ENCODE results near the gene PITPNB.

The PITPNB gene

DNA sequence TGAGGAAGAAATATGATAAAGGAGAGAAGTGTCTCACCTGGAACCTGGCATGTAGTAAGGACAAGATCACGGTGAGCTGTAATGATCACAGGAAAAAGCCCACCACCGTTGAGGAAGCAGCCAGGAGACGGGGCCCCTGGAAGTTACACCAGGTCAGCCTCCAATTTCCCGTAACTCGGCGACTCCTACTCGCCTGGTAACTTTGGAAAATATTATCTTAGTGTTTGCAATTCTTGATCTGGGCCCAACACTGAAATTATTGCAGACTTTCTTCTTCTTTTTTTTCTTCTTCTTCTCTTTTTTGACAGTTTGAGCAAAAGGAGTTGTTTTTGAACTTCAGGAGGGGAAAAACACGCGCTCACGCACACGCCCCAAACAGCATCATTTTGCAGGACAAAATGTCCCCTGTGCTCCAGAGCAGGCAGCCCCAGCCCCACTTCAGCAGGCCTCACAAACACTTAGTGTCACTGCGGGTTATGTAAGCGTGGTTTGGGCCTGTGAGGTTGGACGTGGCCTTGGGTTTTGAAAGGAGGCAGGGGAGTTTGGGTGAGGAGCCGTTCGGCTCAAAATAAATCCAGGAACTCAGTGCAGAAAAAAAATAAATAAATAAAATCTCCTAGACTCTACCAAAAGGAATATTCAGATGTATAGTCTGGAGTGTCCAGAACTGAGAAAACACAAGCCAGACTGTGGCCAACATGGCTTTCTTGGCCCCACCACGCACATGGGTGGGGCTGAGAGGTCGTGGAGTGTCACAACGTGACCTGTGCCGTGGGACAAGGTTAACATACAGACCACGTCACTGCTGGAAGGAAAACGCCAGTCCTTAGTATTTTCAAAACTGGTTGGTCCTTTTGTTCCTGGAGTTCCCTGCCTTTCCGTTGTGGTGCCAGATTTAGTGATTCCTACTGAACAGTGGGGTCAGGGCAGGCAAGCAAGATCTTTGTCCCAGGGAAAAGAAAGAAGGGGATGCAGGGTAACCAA lies 91.2 kb downstream of the PITPNB start:
- DNase-seq: no peak

DNA sequence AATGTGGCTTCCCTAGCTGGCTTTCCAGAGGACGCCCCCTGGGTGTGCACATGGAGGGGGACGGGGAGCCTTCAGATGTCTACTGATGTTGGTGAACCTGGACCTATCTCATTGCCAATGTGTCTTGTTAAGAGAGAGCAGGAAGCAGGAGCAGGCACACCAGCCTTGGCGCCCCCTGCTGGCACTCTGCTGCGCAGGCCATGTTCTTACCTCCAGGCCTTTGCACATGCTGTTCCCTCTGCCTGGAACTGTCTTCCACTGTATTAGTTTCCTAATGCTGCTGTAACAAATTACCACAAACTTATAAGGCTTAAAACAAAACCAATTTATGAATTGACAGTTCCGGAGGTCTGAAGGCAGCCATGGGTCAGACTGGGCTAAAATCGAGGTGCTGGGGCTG lies 93.9 kb downstream of the PITPNB start:
- DNase-seq: peak; percentile 13

DNA sequence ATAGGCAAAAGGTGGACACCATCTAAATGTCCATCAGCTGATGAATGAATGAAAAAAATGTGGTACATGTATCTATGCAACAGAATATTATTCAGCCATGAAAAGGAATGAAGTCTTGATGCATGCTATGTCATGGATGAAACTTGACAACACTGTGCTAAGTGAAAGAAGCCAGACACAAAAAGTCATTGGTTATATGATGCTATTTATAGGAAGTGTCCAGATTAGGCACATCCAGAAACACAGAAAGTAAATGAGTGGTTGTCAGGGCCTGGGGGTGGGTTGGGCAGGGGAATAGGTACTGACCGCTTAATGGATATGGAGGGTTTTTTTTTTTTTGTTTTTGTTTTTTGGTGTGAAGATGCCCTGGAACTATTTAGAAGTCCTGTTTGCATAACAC lies 95.8 kb downstream of the PITPNB start:
- DNase-seq: no peak

DNA sequence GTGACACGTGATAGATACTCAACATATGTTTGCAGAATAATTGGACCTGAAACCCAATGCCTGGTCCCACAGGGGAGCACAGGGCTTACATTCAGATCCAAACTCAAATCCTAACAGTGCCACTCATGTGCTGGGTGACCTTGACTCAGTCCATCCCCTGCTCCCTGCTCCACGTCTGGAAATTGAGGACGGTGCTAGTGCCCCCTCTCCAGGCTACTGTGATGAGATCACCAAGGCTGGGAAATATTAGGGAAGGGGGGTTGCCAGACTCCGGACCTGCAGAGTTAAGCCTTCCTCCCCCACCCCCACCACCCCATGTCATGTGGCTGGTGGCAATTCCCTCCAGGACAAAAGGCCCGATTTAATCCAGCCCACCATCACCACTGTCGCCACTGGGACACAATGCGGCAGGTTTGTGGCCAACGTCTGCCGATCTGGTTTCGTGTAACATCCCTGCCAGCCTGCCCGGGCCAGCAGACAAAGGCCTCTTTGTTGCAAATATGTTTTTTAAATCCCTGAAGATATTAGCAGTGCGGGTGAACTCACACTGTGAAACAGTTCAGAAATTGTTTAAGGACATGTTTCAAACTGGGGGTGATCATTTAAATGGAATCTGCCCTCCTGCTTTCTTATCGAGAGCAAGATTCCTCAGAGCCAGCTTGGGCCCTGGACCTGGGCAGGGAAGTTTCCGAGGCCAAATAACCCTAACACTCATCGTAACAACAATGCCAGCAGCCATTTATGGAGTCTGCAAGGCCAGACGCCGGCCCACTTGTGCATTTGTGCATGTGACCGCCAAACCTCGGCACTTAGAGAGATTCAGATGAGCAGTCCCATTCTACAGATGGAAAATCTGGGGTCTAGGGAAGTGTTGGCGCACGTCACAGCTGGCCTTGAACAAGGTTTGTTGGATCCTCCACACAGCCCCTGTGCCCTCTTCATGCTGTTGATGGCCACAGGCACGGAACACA lies 97.9 kb downstream of the PITPNB start:
- DNase-seq: no peak

DNA sequence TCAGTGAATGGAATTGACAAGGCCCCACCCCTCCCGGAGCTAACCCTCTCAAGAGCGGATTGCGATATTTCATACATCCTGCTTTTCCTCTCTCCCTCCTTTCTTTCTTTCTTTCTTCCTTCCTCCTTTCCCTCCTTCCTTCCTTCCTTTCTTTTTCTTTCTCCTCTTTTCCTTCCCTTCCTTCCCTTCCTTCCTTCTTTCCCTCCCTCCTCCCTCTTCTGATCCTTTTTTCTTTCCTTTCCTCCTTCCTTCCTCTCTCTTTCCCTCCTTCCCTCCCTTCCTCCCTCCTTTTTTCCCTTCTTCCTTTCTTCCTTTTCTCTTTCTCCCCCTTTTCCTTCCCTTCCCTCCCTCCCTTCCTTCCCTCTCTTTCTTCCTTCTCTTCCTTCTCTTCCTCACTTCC lies 102.5 kb downstream of the PITPNB start:
- DNase-seq: no peak

DNA sequence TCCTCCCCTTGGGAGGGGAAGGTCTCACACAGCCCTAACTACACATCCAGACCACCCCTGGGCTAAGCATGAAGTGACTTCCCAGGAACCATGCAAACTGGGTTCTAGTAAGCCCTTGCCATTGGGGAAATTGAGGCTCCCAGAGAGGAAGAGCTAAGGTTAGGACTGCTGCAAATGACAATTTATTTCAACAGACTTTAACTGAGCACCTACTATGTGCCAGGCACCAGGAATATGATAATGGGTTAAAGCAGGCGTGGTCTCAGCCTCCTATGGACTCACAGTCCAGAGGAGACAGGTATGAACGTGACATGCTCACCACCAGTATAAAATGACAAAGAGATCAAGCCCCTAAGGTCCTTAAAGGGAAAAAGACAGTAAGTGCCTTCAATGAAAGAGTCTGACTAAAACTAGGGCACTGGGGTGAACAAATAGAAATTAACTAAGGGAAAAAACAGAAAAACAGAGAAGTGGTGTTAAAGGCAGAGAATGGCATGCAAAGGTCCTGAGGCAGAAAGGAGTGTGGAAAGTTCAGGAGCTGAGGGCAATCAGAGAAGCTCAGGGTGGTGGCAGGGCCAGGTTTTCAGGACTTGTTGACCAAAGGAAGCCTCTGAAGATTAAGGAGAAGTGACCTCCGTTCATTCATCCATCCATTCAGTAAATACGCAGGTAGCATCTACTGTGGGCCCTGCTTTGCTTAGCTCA lies 103.1 kb downstream of the PITPNB start:
- DNase-seq: no peak

DNA sequence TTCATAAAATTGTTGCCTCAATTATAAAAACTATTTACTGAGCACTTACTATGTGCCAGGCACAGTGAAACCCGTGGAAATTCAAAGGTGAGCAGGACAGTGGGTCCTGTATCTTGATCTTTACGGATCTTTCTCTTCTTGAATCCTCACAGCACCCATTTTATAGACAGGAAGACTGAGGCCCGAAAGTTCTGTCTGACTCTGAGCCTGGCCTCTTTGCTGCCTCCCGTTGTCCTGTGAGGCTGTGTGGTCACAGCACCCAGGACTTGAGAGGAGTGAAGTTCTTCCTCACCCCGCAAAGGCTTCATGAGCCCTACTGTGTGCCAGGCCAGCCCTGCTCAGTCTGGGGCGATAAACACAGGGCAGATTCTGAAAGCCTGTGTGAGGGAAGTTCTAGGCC lies 104.1 kb downstream of the PITPNB start:
- DNase-seq: no peak

DNA sequence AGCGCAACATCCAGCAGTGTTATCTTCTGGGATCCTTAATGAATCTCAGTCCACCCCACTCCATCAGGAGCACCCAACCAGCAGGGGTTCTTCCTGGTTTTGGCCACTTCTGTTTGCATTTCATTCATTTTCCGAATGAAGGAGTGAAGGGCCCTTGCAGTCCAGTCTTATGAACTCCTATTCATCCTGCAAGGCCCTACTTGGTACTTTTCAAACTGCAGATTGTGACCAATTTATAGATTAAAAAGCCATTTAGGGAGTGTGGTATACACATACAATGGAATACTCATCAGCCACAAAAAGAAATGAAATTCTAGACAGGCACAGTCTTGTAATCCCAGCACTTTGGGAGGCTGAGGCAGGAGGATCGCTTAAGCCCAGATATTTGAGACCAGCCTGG lies 107.3 kb downstream of the PITPNB start:
- no peak for DNase-seq

DNA sequence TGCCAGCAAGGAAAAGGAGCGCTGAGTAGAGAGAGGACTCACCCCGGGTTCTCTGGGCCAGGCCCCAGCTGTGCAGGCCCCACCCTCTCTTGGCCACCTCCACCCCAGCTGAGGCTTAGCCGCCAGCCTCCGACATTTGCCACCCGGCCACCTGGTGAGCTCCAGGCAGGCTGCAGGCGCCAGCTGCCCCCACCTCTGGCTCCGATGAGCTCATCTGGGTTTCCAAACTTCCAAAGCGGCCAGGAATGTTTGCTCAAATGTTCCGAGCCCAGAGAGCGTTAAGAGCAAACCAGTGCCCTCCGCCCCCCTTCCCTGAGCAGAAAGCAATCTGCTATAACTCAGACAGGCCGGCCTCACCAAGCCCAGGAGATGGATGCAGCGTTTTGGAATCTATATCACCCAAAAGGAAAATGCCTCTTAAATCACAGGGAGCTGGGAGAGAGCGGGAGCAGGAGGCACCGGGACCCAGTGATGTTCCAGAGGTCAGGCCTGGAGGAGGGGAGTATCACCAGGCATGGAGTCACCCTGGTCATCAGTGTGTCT lies 108.4 kb downstream of the PITPNB start:
- no peak for DNase-seq

DNA sequence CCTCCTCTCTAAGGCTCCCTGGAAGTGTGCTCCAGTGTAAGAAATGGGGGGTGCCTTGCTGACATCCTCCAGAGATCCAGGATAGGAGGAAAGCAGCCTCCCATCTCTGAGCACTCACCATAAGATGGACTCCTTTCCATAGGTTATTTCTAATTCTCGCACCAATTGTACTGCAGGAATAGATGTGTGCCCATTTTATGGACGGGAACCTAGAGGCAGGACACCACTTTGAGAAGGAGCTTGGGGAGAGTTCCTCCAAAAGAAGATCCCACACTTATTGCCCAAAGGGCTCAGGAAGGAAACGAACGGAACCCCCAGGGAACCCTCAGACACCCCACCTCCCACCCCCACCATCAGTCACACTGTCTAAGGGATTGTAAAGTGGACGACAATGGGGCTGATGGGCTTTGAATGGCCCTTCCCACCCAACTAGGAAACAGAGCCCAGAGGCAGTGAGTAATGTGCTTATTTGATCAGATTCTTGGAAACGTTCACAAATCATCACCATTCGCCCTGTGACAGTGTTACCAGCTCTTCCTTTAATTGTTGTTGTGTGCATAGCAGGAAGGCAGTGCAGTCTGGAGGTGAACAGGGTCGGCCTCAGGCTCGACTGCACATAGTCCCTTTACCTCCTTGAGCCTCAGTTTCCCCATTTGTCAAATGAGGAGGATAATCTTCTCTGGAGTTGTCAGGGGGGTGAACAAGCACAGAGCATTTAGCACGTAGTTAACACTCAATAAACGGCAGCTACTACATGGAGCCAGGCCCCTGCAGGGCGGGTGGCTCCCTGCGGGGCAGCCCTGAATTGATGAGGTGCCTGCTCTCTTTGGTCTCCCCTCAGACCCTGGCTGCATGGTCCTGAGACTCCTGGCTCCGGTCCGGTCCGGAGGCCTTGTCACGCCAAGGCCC lies 109.1 kb downstream of the PITPNB start:
- no peak for DNase-seq

DNA sequence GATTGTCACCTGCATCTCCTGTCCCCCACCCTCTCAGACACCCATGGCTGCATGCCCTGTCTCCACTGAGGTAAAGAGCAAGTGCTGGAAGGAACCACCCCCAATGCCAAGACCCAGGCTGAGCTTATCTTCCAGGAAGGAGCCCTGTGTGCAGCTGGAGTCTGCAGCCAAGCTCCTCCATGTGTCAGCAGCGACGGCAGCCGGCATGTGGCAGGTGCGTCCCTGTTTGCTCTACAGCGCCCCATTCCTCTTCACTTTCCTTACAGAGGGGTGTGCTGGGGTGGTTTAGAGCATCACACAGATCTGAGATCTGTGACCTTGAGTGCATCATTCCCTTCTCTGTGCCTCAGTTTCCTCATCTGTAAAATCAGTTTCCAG lies 109.8 kb downstream of the PITPNB start:
- DNase-seq: no peak

DNA sequence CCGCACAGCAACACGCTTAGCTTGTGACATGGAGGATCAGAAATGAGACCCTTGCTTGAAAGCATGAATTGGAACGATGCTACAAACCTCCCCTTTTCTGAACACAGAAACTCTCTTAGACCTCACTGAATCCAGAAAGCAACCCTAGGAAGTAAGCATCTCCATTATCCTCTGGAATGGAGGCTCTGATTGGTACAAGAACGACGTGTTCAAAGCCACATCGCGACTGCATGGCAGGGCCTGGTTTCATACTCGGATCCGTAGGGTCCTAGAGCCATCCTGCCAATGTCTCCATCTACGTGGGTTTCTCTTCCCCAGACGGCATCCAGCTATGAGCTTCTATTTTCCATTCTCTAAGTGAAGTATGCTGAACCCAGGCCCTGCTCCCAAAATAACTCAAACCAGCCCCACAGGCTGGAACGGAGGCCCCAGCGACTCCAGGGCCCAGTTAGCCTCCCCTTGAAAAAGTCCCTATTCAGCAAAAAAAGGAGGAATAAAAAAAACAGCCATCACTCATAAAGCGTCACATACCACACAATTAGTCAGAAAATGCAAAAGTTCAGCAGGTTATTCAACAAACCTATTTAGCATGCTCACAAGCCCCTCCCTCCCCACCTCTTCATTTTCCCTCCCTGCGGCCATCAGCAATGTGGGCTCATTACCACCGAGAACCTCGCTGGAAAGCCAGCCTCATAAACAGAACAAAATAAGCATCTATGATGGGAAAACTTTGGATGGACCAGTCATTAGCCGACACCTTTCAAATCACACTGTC lies 110.4 kb downstream of the PITPNB start:
- no peak for DNase-seq

DNA sequence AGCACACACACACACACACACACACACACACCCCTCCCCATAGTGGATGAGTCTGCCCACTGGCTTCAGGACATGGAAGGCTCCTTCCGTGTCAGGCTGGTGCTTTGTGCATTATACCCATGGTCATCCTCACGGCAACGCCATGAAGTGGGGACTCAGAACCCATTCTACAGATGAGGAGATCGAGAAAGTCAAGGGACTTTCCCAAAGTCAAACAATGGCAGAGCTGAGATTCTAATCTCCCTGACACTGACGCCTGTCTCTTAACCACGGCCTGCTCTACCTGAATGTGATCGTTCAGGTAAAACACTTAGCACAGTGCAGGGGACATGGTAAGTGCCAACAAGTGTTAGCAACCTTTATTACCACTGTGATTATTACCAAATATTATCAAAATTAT lies 113.2 kb downstream of the PITPNB start:
- no peak for DNase-seq

DNA sequence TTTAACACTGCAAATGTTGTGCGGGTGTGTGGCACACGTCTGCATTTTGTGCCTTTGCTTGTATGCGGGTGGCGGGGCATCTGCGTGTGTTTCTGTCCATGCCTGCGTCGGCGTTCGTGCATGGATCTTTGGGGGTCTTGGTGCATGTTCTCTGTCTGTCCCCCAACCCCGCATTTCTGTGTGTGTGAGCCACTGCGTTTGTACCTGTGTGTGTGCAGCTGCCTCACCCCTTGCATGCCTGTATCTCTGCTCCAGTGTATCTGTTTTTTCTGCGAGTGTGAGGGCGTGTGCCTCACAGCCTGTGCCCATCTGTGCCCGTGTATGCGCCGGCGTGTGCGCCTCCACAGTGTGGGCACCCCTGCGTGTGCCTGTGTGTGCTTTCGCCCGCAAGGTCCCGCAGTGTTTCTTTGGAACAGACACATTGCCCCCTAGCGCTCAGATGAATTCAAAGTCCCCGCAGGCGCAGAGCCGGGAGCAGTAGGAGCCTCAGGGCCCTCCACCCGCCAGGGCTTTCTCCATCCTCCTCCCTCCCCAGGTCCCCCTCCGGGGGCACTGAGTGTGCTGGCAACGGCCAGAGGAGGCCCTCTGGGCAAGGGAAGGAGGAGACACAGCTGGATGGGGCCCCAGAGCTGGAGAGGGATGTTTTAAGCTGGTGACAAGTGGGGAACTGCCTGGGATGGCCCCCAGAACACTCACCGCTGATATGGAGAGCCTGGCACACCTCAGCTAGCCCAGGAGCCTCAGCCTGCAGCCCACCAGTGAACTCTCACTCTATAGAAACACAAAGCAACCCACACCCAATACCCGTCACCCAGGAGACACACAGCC lies 114.4 kb downstream of the PITPNB start:
- DNase-seq: peak; percentile 65

DNA sequence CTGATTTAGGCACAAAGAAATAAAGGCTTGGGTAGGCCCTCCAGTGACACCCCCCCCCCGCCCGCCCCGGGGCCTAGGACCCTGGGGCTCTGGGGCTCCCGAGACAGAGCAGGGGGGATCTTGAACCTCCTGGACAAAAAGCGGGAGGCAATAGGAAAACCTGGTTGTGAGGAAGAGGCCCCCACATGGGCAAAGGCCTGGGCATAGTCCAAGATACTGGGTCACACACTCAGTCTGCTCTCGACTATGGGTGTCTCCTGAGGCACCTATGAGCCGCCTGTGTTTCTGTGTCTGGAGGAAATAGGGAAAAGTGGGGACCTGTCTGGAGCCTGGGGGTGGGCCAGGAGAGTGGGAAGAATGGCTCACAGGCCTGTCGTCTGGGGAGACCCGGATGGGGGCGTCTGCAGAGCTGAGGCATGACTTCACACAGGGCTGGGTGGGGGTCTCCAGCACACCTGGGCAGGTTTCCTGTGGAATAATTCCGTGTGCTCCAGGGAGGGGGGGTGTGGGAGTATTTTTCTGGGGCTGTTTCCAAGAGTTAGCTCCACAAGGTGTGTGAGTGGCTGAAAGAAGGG lies 115.1 kb downstream of the PITPNB start:
- no peak for DNase-seq

DNA sequence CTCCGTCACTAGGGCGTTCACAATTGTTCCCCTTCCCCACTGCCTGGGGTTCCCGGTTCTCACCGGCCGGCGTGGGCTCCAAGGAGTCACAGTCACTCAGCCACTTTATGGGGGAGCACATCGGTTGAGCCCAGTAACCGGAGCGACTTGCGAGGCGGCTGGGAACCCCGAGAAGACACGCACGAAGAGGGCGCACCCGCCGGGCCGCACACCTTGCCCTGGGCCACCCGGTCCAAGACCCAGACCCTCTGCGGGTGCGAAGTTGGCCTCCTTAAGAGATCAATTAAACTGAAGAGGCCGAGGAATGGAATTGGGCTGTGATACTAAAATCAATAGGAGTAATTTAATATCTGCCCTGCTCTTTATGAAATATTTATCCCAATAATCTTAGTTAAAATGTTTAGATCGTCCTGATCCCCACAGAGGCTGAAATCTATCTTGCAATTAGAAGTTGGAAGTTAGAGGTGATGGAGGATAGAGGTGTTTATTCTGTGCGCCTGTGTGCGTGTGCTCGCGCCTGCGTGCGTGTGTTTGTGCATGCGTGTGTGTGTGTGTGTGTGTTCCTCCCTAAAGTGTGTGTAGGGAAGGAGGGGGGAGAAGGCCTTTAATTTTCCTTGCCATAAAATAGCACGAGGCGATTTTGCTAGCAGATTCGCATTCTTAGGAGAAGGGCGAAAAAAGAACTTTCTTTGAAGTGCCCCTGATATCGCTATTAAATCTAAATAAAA lies 116.5 kb downstream of the PITPNB start:
- no peak for DNase-seq
